HT1080 (cell line): ENCODE measurements around the gene NAB2. TPM values are rescaled to one million over a fixed set of nuclear protein-coding genes. Genes with fewer than 3 reads are reported as not detected.
"Not testable (repeated sequence)": the region's sequence is repeated elsewhere in the genome, so short reads cannot be mapped to it uniquely, and the experiment has no call there.

Experiments used
- DNase-seq: peaks from one replicate; pipeline ENCODE4 v3.0.0-alpha.2; 2015; ENCODE audit warnings: low read depth
- polyA plus RNA-seq, 2 experiments: library from polyadenylated mRNA; depleted of rRNA; stranded (reverse); fragments of >200 nt; gene quantifications; 2 replicates each; pipeline ENCODE4 v1.2.3, GENCODE V29; 2015
- total RNA-seq: library from RNA; depleted of rRNA; stranded (reverse); fragments of >200 nt; shearing (Covaris generic); gene quantifications from 2 replicates; pipeline ENCODE4 v1.2.3, GENCODE V29; 2014; rRNA removed

Gene NAB2, protein sequence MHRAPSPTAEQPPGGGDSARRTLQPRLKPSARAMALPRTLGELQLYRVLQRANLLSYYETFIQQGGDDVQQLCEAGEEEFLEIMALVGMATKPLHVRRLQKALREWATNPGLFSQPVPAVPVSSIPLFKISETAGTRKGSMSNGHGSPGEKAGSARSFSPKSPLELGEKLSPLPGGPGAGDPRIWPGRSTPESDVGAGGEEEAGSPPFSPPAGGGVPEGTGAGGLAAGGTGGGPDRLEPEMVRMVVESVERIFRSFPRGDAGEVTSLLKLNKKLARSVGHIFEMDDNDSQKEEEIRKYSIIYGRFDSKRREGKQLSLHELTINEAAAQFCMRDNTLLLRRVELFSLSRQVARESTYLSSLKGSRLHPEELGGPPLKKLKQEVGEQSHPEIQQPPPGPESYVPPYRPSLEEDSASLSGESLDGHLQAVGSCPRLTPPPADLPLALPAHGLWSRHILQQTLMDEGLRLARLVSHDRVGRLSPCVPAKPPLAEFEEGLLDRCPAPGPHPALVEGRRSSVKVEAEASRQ
- 27.4 and 30.6 TPM in 2 replicates for total RNA-seq
- 18.1 and 20.1 TPM in 2 replicates for polyA plus RNA-seq (2015; cell fraction: cytosol; rRNA removed)
- 29.1 and 34.0 TPM in 2 replicates for polyA plus RNA-seq (2015; cell fraction: nucleus; rRNA removed)

DNA sequence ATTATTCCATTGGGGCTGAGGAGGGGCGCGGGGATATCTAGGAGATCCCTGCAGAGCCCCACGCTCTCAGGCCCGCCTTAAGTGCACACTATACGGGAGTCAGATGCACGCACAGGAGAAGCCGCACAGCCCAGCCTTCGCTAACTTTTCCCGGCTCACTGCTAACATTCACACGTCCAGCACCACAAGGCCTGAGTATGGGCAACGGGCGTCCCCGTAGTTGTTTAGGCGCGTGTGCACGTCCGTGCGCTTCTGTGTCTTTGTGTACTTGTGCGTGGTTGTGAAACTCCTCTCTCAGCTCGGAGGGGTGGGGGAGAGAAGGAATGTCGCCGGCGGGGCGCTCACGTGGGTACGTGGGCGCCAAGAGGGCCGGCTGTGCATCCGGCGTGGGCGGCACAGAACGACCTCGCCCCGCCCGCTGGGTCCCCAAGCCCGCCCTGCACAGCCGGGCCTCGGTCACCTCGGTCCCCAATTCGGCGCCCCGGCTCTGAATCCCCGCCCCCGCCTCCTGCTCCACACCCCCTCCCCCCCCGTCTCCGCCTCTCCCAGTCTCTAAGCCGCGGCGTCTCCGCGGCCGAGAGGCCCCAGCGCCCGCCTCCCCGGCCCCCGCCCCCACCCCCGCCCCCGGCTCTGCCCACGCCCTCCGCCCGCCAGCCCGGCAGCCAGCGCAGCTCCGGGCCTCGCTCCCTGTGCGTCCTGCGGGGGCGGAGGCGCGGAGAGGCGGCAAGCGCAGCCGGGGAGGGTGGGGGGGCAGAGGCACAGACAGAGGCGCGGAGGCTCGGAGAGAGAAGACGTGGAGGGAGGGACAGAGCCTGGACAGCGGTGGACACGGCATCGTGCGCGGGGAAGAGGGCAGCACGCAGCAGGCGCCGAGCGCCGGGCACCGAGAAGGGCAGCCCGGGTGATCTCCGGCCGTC is at the start of gene NAB2:
TSS of gene NAB2 (plus strand) at position 761 of the 917 bp plus-strand sequence. CDS start 158 bp downstream, outside the sequence.
- peak; percentile 91 for DNase-seq

DNA sequence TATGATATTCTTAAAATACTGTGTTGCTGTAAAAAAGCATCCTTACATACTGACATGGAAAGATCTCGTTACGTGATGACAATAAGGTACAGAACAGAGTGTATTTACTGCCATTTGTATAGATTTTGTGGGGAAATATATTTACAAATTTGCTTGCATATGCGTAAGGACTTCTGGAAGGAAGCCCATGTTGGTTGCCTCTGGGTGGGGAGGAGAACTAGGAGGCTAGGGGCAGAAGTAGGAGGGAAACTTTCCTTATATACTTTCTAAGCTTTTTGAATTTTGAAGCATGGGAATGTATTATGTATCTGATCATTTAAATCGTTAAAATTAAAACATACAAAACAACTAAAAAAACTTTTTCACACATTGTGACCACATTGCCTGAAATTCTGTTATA is 48.7 kb upstream of the NAB2 start:
- no peak for DNase-seq

DNA sequence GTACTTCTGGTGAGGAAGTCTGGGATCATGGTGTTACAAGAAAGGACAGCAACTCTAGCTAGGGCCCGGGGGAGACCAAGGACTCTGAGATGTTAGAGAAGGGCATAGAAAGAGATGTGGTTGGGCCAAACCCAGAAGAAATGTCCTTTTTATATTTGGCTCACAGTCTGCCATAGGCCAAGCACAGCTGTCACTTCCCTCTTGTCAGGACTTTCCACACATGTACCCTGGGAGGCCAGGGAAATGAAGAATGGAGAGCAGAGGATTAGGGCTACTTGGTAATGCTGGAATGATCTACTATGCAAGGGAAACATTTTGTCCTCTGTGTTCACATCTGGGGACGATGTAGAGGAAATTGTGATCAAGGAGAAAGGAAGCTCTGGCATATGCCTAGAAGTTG is 48.2 kb upstream of the NAB2 start:
- no peak for DNase-seq

DNA sequence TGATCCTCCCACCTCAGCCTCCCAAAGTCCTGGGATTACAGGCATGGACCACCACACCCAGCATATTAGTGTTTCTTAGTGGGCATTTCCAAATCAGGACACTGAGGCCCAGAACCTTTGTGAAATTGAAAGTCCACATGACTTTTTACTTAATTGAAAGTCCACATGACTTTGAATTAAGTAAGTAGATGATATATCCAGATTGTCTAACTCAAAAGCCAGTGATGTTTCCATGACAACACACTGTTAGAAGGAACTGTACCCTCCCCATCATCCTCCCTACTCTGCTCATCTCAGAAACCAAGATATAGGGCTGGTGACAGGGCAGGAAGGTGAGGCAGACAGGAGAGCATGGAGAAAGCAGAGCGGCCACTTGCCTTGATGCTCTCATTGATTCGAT is 46.2 kb upstream of the NAB2 start:
- no peak for DNase-seq

DNA sequence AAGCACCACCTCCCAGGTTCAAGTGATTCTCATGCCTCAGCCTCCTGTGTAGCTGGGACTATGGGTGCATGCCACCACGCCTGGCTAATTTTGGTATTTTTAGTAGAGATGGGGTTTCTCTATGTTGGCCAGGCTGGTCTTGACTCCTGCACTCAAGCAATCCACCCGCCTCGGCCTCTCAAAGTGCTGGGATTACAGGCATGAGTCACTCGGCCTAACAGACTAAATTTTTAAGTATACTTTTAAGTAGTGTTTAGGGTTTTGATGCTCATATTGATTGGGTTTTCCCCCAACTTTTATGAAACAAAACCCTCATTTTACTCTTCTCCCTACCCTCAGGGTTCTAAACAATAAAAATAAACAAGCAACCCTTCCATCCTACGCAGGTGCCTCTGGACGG is 44.4 kb upstream of the NAB2 start:
- DNase-seq = no peak

DNA sequence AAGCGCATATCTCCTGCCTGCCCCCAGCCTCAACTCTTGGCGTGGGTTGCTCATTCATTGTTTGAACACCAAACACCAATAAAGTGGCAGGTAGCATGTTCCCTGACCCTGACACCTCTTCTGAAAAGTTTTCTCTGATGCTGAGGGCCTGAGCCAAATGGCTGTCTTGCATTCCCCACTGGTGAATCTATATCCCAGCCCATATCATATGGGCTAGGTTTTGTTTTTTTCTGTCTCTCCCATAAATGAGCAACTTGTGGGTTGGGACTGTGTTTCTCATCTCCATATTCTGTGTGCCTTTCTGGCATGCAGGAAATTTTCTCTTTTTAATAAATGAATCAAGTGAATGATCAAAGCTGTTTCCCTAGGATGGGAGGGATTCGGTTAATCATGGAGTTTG is 44.0 kb upstream of the NAB2 start:
- no peak for DNase-seq

DNA sequence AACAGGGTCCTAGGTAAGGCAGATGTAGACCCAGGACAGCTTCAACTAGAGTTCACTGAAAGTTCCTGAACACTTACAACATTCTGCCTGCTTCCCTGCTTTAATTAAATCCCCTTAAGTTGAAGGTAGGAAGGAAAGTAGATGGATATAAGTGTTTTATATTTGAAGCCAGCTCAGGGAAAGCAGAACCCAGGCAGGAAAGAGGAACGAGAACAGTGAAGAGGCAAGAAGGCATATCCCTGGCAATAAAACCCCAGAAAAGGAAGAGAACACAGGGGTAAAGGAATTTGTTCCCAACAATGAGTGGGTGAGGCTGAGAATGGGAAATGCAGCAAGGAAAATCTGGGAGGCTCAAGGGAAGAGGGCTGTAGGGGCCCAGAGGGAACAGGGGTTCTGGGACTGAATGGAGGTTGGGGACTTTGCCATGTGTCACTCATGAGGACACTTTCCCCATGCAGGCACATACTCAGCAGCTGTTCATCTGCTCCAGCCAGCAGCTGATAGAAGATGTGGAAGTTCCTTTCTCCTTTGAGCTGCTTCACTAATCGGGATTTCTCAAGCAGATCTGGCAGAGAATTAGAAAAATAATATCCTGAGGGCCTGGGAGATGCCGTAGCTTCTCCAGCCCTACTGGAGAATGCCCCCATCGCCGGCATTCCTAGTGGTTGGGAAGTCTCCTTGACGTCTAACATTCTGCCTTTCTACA is 42.7 kb upstream of the NAB2 start:
- no peak for DNase-seq

DNA sequence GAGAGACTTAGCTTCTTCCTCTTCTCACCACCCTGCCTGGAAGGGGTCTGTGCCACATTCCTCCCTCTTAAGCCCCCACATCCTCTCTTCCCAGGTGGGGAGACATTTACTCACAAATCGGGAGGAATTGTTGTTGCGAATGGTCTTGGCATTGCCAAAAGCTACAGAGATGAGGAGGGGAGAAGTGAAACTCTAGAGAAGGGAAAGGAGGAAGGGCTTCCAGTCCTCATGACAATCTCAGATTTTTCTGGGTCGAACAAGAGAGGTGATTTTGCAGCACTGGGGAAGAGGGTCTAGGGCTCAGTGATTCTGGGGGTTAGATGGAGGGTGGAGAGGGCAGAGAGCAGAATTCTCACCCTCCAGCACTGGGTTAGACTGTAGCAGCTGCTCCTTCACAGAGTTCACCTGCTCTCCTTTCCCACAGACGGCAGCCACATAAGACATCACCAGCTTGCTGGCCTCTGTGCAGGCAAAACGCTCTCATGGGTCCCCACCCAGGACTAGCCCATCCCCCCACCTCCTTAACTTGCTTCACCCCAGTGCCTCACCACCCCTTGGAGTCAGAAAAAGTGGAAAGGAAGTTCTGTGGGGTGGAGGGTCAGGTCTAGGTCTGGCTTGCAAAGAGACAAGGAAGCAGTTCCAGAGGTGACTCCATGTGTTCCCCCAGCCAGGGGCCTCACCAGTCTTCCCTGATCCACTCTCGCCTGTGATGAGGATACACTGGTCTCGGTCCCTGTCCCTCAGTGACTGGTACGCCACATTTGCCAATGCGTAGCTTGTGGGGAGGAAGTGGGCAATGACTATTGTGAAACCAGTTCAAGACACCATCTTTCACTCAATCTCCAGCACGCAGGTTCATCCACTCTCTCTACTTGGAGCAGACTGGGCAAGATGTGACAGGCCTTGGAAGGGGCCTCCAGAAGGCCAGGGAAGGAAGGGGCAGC is 41.7 kb upstream of the NAB2 start:
- no peak for DNase-seq

DNA sequence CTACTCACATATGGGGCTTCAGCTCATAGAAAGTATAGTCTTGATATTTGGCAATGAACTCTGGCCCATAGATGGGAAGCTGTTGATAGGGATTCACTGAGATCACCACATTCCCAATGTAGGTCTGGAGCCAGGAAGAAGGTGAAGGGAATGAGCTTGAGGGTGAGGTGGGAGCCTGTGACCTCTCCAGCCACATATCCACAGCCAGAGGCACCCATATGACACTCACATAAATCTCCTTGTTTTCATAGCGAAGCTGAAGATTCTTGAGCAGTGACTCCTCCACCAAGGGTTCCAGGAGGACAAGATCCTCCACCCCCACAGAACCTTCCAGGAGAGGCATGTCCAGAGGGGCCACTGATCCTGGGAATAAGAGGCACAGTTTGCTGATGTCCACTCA is 40.9 kb upstream of the NAB2 start:
- DNase-seq = no peak

DNA sequence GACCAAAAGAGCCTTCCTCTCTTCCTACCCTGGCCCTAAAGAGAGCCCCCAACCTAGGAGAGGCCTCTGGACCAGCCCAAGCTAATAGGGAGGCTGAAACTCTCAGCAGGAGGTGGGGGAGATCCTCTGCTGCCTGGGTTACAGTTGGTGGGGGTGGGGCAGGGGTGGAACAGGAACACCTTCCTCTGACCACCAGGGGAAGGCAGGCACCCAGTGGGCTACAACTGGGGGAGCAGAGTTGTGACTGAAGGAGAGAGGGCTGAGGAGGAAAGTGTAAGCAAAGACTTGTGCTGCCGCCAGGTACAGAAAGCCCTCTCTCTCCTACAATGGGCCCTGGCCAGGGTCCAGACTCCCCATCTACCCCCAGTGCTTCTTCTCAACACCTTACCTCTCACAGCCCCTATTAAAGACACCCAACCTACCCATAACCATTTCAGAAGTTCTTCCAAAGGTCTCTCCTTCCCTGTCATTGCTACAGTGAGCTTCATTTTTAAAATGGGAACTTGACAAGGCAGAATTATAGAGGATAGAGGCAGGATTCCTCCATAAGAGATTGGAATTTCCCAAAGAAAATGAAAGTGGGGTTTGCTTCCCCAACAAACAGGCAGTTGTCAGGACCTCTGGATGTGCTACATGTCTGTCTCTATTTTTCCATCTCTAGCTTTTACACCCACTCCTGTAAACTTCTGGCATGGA is 40.3 kb upstream of the NAB2 start:
- no peak for DNase-seq

DNA sequence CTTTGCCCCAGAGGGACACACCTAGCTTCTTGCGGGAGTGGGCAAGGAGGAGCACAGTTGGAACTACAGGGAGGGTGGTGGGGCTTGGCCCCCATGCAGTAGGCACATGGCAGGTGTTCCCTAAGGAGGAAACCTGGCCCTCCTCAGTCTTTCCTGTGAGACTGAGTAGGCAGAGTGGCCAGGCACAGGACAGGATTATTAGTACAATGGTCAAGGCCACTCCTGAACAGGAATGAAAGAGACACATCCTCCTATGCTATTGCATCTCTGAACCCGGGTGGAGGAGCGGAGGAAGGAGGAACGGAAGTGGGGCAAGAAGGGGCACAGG is 39.8 kb upstream of the NAB2 start:
- DNase-seq = no peak

DNA sequence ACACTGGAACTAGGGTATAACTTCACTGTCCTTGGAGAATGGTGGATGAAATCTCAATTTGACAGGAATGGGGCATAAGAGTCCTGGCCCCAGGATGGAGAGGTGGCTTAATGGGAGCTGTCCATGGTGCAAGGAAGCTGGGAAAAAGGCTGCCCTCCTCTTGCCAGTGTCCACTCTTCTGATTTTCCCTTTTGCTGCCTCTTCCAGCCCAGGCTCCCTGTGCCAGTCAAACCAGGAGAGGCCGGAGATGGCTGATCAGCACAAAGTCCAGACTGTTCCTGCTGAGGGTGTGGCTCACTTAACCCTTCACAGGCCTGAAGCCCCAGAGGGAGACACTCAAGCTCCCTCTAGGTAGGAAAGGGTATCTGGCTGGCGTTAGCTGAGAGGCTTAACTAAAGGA is 39.0 kb upstream of the NAB2 start, which contains the start of gene MYO1A:
TSS of gene MYO1A (minus strand) at position 240 of the 400 bp plus-strand sequence. CDS start 1,806 bp downstream, outside the sequence.
- DNase-seq = no peak

DNA sequence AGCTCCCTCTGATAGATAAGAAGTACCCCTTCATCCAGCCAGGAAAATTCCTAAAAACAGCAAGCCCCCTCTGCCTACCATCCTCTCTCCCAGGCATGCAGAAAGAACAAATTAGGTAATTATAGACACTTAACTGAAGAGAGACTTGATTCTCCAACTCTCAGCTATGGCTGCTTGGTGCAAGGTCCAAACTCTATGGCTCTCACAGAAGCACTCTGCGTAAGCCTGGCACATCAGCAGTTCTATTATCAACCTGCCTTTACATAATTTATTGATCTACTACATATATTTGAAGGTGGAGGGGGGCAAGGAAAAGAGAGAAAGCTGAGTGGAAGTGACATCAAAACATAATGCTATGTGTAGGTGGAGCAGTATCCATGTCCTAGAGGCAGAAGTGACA is 37.9 kb upstream of the NAB2 start:
- DNase-seq = no peak

DNA sequence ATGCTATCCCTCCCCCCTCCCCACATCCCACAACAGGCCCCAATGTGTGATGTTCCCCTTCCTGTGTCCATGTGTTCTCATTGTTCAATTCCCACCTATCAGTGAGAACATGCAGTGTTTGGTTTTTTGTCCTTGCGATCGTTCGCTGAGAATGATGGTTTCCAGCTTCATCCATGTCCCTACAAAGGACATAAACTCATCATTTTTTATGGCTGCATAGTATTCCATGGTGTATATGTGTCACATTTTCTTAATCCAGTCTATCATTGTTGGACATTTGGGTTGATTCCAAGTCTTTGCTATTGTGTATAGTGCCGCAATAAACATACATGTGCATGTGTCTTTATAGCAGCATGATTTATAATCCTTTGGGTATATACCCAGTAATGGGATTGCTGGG is 35.8 kb upstream of the NAB2 start:
- not testable (repeated sequence) for DNase-seq

DNA sequence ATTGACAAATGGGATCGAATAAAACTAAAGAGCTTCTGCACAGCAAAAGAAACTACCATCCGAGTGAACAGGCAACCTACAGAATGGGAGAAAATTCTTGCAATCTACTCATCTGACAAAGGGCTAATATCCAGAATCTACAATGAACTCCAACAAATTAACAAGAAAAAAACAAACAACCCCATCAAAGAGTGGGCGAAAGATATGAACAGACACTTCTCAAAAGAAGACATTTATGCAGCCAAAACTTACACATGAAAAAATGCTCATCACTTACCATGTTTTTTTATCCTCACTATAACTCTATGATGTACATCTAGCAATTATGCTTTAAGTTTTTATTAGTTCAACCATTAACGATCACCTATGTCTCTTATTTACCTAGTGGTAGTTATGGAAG is 35.0 kb upstream of the NAB2 start:
- DNase-seq = not testable (repeated sequence)

DNA sequence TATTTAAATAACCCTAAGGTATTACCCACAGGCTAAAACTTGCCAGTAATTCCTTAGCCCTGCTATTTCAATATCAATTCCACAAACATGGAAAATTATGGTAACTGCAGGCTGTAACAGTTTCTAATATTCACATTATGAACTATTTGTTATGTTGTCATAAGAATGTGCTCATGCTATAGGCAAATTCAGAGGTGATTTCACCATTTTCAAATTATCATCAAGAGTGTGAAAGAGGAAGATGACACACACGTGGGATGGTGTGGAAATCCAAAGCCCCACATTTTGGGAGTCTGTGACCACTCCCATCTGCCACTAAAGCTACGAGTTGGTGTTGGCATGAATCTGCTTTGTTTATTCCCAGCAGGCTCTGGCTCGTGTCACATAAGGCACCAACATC is 33.1 kb upstream of the NAB2 start:
- DNase-seq = no peak

DNA sequence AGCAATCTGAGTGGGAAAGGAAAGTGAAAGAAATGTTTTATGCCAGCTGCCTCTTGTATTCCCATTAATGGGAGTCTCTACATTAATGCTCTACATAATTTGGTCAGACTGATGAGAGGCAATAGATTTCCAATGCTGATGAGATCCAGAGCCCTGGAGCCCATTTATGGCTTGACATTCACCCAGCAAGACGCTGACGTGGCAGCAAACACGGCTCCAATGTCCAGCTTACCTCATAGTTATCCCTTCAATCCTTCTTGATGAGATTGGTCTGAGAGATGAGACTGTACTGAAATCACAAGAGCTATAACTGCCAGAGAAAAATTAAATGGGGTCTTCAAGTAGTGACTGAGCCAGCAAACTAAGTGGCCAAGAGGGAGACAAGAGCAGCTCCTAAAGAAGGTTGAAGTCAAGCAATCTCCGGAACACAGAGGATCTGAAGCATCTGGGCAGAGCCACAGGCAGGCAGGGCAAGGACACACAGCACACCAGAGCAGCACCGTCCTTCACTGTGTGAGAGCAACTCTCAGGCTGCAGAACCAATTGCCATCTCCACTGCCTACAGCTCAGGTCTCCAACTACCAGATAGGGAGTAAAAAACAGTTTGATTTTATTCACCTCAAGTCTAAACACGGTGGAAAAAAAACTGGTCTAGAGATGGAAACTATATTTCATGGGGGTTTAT is 31.7 kb upstream of the NAB2 start:
- DNase-seq = no peak

DNA sequence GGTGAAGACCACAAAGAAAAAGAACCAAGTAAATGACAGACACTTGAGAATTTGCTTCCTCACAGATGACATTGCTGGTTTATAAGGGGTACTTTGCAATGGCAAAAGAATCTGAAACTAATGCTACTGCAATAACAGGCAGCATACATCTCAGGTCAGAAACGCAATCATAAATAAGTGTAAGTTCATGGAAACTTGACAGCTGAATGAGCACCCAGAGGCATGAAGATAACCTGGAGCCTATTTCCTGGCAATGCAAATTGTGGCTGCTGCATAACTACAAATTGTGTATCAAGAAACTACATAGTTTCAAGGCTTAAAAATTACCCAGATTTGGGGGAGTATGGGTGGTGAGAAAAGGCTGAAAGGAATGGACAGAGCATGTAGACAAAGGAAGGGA is 30.5 kb upstream of the NAB2 start:
- no peak for DNase-seq
